GM19099 (cell line): Measurements from ENCODE around the gene H2AZ2.

Experiments used
- POLR2A ChIP-seq: IDR thresholded peaks from 3 replicates; pipeline ENCODE4 v1.6.1; 2011; ENCODE audit warnings: low read depth; ENCODE audit not compliant: insufficient read length; ENCODE audit errors: extremely low read depth

H2AZ2 gene

DNA sequence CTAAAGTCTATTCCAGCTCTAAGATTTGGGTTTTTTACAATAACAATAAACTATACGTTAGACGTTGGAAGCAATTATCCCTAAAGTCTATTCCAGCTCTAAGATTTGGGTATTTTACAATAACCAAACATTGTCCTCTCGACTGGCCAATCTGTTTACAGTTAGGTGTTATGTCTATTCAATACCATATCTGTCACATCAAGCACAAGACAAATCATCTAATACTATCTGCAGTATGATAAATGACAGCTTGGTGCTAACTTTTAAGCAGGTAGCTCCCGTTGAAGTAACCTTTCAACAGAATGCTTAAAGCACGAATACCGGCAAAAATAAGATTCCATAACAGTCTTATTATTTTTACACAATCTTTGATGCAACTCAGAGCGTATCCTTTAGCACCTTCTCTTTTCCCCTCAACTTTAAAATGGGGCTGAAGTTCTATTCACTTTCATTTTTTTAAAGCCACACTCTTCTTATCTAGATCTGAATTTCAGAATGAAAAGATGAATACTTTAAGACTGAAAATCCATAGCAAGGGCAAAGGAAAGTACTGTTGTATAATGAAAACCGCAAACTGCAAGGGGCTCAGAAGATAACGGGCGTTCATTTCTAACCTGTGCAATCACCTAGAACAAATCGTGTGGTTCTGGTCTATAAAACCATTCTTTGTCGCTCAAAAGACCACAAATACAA, 925 bp downstream of the H2AZ2 start:
- TF ChIP-seq POLR2A, result no peak

- no peak for TF ChIP-seq POLR2A
Measured at GRCh38 chr7:44845451-44845850, 2.4 kb downstream of the H2AZ2 start.

DNA sequence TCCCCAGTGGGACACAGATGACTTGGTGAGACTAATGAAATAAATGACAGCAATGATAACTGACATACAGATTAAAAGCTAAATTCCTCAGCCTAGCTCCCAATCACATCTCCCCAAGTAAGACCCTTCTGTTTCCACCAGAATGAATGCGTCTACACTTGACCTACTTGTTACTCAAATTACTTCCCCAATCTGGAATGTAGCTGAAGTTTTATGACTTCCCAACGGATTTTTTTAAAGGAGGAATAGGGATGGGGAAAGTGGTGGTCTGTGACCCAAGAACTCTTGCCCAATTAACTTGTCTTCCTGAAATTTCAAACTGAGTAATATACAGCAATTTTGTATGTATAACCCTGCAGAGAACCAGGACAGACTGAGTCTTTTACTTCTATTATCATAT, 9.1 kb downstream of the H2AZ2 start:
- no peak for TF ChIP-seq POLR2A

DNA sequence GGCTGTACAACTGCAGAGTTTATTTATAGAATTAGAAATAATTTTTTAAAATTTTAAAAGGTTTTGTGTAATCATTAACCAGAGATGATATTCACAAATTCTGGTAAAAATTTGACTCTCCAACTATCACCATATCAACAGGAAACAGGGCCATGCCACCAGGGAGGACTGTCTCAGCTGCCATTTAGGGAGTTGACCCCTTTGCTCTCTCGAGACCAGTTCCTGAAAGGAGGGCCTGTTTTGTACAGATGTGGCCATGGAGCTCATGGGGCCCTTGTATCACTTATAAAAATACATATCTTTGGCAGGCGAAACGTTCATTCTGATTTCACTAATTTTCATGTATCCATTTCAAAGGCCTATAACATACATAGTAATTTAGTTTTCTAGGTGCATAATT, 20.3 kb downstream of the H2AZ2 start:
- TF ChIP-seq POLR2A, result no peak

- TF ChIP-seq POLR2A, result no peak
Measured at GRCh38 chr7:44824894-44825526, 22.9 kb downstream of the H2AZ2 start.

DNA sequence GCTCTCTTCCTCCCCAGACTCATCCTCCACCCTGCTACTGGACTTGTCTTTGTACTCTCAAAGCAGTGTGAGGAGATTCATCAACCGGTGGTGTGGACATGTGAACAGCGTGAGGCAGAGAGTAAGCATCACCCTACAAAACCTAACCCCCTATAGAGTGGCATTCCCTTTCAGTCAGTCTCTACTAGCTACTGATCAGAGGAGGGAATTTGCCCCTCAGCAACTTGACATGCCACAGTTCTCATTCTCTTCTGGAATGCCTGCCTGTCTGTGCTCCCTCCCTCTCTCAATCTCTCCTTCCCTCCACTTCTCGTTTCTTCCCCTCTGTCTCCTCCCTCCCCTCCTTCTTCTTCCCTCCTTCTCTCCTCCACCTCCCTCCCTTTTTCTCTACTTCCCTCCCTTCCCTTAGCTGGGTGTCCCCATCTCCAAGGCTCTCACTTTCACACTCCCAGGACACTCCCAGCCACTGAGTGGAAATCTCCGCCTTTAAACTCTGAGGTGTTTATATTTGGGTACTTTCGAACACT, 24.6 kb downstream of the H2AZ2 start:
- TF ChIP-seq POLR2A, result no peak

DNA sequence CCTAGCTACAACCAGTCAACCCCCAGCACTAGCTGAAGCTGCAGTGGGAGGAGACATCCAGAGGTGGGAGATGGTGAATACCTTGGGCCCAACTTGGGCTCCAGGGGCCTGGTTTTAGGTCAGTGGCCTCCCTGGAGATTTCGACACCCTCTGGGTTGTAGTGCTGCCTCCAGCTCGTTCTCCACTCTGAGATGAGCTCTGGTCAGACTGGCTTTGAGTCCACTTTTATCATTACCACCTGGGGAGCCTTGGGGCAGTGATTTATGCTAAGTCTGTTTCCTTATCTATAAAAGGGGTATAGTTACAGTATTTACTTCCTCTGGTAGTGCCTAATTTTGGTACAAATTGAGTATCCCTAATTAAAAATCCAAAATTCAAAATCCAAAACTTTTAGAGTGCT, 28.6 kb downstream of the H2AZ2 start:
- no peak for TF ChIP-seq POLR2A

DNA sequence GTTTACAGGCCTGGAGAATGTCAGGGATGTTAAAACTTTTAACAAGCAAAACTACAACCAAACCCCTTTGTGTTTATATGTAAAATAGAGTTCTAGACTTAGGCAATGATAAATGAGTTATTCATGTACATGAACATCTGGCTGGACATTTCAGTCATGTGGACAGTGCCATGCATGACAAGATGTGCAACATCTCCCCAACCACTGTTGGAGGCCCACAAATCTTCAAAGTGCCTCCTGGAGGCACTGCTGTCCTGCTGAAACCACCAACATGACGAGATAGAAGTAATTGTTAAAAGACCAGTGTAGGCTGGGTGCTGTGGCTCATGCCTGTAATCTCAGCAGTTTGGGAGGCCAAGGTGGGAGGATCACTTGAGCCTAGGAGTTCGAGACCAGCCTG, 33.0 kb downstream of the H2AZ2 start:
- no peak for TF ChIP-seq POLR2A

DNA sequence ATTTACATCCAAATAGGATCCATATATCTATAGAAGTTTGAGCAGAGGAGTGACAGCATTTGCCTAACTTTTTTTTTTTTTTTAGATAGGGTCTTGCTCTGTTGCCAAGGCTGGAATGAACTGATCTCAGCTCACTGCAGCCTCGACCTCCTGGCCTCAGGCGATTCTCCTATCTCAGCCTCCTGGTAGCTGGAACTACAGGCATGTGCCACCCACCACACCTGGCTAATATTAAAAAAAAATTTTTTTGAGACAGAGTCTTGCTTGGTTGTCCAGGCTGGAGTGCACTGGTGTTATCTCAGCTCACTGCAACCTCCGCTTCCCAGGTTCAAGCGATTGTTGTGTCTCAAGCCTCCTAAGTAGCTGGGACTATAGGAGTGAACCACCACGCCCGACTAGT, 36.3 kb downstream of the H2AZ2 start:
- no peak for TF ChIP-seq POLR2A

DNA sequence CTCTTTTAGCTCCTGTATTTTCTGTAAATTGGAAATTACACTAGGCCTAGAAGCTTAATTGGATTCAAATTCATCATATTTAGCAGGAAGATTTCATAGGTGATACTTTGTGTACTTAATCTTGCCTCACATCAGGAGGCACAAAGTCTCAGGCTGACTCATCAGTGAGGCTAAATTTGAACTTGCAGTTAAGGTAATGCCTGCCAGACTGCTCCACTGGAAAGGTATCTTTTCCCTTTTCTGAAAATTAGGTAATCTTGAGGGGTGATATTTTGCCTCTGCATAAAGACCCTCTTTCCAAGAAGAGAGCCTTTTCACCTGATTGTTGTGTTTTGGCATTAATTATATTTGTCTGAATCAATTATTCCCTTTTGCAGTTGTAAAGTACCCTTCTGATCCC, 36.8 kb downstream of the H2AZ2 start:
- no peak for TF ChIP-seq POLR2A

GRCh38 chr7:44808914-44809393, 38.9 kb downstream of the H2AZ2 start:
- TF ChIP-seq POLR2A, result no peak

- no peak for TF ChIP-seq POLR2A
Measured at GRCh38 chr7:44805950-44806349, 41.9 kb downstream of the H2AZ2 start.

DNA sequence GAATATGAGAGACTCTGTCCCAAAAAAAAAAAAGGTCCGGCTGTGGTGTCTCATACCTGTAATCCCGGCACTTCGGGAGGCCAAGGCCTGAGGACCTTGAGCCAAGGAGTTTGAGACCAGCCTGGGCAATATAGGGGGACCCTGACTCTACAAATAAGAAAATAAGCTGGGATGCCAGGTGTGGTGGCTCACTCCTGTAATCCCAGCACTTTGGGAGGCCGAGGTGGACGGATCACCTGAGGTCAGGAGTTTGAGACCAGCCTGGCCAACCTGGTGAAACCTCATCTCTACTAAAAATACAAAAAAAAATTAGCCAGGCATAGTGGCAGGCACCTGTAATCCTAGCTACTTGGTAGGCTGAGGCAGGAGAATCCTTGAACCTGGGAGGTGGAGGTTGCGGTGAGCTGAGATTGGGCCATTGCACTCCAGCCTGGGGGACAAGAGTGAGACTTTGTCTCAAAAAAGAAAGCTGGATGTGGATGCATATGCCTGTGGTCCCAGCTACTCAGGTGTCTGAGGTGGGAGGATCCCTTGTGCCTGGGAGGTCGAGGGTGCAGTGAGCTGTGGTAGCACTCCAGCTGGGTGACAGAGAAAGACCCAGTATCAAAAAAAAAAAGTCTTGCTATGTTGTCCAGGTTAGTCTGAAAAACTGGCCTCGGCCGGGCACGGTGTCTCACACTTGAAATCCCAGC, 43.9 kb downstream of the H2AZ2 start:
- TF ChIP-seq POLR2A, result peak; percentile 1

GRCh38 chr7:44802418-44803025, 45.4 kb downstream of the H2AZ2 start:
- no peak for TF ChIP-seq POLR2A

DNA sequence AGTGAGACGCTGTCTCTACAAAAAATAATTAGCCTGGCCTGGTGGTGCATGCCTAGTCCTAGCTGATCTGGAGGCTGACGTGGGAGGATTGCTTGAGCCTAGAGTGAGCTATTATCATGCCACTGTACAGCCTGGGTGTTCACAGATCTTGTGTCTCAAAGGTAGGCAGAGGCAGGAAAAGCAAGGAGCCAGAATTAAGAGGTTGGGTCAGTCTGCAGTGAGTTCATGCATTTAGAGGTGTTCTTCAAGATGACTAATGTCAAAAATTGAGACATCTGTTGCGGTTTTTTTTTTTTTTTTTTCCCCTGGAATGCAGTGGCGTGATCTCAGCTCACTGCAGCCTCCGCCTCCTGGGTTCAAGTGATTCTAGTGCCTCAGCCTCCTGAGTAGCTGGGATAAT, 46.0 kb downstream of the H2AZ2 start:
- TF ChIP-seq POLR2A, result peak; percentile 9
